Liver (tissue), 3 donors: ENCODE results near the gene RNF187.

Source experiments
- JUND ChIP-seq, 2 donors: IDR thresholded peaks; 2 replicates each; pipeline ENCODE4 v1.6.1; 2016; ENCODE audit warnings: antibody characterized with exemption in 2 of 2
- SP1 ChIP-seq: IDR thresholded peaks from 2 replicates; pipeline ENCODE4 v1.6.1; 2018; ENCODE audit warnings: antibody characterized with exemption, mild to moderate bottlenecking
- YY1 ChIP-seq: IDR thresholded peaks from 2 replicates; pipeline ENCODE4 v1.6.1; 2016; ENCODE audit warnings: antibody characterized with exemption, mild to moderate bottlenecking
- TF ChIP-seq, protein P1 (sequence below): IDR thresholded peaks from 2 replicates; pipeline ENCODE4 v1.6.1; 2016; ENCODE audit warnings: antibody characterized with exemption
- TF ChIP-seq, protein P2 (sequence below): fragments of 150-350 bp; IDR thresholded peaks from 2 replicates; pipeline ENCODE4 v1.5.1; 2017; ENCODE audit warnings: improper control_type of control experiment, low read depth, low read length; ENCODE audit not compliant: missing input control
- TF ChIP-seq, protein P3 (sequence below): IDR thresholded peaks from 2 replicates; pipeline ENCODE4 v1.6.1; 2016; ENCODE audit warnings: antibody characterized with exemption, mild to moderate bottlenecking
- donor health status: healthy.
- donor health status: healthy.

DNA sequence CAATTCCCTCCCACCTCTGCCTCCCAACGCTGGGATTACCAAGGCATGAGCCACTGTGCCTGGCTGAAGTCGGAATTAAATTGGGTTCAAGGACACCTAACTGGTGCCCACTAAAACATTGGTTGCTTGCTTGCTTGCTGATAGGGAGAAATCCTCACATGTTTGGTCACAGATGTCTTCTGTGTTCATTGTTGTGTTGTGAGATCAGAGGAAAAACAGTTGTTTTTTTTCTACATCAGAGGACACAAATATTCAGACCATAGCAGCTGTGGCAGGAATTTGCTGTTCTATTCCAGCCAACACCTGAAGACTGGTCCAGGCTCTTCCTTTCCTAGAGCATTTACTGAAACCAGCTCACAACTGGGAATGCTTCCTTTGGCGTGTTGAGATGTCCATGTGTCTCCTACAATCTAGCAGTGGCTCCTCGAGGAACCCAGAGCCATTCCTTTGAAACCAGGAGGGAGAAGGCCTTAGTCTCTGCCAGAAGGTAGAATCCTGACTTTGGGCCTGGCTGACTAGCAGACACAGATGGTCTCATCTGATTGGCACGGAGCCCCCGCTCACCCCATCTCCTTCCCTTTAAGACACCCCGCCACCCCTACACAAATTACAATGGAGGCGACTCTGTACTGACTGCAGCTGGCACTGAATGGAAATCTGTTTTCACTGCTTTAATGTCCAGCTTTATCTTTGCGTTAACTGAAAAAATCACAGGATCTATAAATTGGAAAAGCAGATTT is 46.3 kb upstream of the RNF187 start:
- TF ChIP-seq JUND (IDR thresholded peaks at IDR 0.05) (no peak), SP1 (no peak), YY1 (no peak)
- TF ChIP-seq, protein P1, sequence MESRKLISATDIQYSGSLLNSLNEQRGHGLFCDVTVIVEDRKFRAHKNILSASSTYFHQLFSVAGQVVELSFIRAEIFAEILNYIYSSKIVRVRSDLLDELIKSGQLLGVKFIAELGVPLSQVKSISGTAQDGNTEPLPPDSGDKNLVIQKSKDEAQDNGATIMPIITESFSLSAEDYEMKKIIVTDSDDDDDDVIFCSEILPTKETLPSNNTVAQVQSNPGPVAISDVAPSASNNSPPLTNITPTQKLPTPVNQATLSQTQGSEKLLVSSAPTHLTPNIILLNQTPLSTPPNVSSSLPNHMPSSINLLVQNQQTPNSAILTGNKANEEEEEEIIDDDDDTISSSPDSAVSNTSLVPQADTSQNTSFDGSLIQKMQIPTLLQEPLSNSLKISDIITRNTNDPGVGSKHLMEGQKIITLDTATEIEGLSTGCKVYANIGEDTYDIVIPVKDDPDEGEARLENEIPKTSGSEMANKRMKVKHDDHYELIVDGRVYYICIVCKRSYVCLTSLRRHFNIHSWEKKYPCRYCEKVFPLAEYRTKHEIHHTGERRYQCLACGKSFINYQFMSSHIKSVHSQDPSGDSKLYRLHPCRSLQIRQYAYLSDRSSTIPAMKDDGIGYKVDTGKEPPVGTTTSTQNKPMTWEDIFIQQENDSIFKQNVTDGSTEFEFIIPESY = no peak
- TF ChIP-seq, protein P2, sequence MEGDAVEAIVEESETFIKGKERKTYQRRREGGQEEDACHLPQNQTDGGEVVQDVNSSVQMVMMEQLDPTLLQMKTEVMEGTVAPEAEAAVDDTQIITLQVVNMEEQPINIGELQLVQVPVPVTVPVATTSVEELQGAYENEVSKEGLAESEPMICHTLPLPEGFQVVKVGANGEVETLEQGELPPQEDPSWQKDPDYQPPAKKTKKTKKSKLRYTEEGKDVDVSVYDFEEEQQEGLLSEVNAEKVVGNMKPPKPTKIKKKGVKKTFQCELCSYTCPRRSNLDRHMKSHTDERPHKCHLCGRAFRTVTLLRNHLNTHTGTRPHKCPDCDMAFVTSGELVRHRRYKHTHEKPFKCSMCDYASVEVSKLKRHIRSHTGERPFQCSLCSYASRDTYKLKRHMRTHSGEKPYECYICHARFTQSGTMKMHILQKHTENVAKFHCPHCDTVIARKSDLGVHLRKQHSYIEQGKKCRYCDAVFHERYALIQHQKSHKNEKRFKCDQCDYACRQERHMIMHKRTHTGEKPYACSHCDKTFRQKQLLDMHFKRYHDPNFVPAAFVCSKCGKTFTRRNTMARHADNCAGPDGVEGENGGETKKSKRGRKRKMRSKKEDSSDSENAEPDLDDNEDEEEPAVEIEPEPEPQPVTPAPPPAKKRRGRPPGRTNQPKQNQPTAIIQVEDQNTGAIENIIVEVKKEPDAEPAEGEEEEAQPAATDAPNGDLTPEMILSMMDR = no peak
- TF ChIP-seq, protein P3, sequence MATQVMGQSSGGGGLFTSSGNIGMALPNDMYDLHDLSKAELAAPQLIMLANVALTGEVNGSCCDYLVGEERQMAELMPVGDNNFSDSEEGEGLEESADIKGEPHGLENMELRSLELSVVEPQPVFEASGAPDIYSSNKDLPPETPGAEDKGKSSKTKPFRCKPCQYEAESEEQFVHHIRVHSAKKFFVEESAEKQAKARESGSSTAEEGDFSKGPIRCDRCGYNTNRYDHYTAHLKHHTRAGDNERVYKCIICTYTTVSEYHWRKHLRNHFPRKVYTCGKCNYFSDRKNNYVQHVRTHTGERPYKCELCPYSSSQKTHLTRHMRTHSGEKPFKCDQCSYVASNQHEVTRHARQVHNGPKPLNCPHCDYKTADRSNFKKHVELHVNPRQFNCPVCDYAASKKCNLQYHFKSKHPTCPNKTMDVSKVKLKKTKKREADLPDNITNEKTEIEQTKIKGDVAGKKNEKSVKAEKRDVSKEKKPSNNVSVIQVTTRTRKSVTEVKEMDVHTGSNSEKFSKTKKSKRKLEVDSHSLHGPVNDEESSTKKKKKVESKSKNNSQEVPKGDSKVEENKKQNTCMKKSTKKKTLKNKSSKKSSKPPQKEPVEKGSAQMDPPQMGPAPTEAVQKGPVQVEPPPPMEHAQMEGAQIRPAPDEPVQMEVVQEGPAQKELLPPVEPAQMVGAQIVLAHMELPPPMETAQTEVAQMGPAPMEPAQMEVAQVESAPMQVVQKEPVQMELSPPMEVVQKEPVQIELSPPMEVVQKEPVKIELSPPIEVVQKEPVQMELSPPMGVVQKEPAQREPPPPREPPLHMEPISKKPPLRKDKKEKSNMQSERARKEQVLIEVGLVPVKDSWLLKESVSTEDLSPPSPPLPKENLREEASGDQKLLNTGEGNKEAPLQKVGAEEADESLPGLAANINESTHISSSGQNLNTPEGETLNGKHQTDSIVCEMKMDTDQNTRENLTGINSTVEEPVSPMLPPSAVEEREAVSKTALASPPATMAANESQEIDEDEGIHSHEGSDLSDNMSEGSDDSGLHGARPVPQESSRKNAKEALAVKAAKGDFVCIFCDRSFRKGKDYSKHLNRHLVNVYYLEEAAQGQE = no peak
